Non-pigmented ciliary epithelial cell (primary cell): ENCODE measurements around the gene HCRTR1.

ENCODE experiments used
- DNase-seq: peaks from one replicate; pipeline ENCODE4 v3.0.0-alpha.2; 2010; ENCODE audit warnings: low read depth

The HCRTR1 gene

GRCh38 chr1:31667065-31667785, 49.7 kb downstream of the HCRTR1 start:
- no peak for DNase-seq

DNA sequence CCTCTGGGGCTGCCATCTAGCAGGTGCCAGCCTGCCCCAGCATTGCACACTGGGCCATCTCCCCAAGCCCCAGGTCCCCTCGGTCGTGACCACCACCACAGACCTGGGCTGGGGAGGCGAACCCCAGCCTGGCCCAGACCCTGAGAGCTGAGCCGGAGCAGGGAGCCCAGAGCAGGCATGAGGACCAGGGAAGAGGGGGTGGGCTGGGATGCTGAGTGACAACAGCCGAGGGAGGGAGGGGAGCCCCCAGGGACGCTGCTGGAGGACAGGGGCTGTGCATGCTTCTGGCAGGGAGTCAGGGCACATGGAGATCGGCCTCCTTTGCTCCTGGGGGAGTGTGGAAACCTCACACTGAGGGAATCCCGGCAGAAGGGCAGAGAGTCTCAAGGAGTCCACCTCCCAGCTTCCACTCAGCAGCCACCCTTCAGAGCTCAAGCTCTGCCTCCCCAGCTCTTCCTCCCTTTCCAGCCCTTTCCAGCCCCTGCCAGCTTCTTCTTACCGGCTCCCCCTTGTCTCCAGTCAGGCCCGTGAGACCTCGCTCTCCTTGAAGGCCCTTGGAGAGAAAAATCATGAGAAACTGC, 50.9 kb downstream of the HCRTR1 start:
- no peak for DNase-seq

GRCh38 chr1:31669433-31669785, 51.9 kb downstream of the HCRTR1 start:
- no peak for DNase-seq

DNA sequence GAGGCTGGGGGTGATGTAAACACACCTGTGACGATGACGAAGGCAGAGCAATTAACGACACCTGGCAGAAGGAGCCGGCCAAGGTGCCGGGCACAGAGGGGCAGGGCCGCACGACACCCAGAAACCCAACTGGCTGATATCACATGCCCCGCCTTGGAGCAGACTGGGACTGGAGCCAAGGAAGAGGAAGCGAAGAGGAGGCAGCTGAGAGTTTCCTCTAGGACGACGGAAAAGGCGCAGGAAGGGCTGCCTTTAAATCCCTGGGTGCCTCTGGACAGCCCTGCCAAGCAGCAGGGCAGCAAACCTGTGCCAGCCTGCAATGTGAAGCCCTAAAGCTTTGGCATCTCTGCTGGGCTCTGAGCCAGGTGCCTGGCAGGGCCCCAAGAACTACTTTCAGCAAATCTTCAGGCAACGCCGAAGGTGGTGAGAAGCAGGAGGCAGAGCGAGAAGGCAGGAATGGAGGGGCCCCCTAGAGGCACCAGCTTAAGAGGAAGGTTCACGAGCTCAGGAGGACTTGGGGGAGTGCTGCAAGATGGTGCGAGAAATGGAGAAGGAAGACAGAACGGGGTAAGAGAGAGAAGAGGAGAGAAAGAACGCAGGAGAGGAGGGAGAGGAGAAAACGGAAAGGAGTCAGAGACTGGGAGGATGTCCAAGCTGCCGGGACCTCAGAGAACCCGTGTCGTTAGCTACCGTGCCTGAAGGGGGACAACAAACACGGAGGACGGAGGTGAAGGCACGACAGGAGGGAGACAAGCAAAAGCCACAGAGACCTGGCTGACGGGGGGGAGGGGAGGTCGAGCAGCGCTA, 52.5 kb downstream of the HCRTR1 start:
- no peak for DNase-seq

GRCh38 chr1:31670593-31670964, 53.1 kb downstream of the HCRTR1 start:
- no peak for DNase-seq

DNA sequence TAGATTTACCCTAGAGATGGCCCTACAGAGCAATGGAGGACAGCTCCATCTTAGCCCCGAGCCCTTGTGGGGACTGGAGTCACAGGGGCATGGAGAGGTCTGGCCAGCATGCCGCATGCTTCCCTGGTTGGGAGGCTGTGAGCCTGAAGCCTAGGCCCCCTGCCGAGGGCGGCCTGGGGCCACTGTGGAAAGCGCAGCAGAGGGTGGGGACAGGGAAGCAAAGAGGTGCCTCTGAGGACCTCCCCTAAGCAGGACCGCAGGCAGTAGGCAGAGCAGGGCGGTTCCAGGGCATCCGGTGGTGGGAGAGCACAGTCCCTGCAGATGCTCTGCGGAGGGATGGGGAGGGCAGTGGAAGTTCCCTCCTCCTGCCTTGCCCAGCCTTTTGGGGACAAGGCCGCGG, 53.7 kb downstream of the HCRTR1 start:
- no peak for DNase-seq

- DNase-seq: no peak
These were observed 54.2 kb downstream of the HCRTR1 start for GRCh38 chr1:31671561-31672201.

- DNase-seq: no peak
These were observed 55.5 kb downstream of the HCRTR1 start for GRCh38 chr1:31672986-31673385.

- DNase-seq: no peak
These were observed 55.9 kb downstream of the HCRTR1 start for GRCh38 chr1:31673433-31673832.

- DNase-seq: no peak
These were observed 57.1 kb downstream of the HCRTR1 start for GRCh38 chr1:31674626-31675025.

DNA sequence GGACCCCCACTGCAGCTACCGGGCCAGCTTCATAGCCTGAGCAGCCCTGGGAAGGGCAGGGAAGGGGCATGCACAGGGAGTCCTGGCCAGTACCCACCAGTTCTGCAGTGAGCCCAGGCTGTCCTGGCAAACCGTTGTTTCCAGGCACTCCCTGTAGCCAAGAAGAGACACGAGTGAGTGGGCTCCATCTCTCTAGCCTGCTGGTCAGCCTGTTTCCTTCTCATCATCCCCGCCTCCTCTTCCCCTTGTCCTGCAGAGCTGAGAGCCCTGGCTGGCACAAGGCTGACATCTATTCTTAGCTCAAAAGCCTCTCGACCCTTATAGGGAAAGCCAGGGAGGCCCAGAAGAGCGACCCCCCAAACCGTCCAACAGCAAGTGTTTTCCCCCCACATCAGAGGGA, 57.7 kb downstream of the HCRTR1 start:
- DNase-seq: no peak

- no peak for DNase-seq
These were observed 58.3 kb downstream of the HCRTR1 start for GRCh38 chr1:31675756-31676155.
